ENCODE data around the gene CST4. TPM values are rescaled to one million over a fixed set of nuclear protein-coding genes. Genes with fewer than 3 reads are reported as not detected.

The CST4 gene
- total RNA-seq, 1 experiment from 2014 or later, result not detected

GRCh38 chr20:23652926-23653325 is 35.9 kb downstream of the CST4 start:
- no peak for DNase-seq (ENCODE audit: low read depth in 1 of 2, low spot score in 2 of 2)
- H3K4me1 ChIP-seq (replicated peaks), result peaks cover under 1% of the 10 kb centered on the region
- H3K27ac ChIP-seq, result no peak overlapping the region
- no peaks in the 10 kb centered on the region for H3K9me3 ChIP-seq (replicated peaks)
- no peaks in the 10 kb centered on the region for H3K27me3 ChIP-seq (replicated peaks)
- H3K4me3 ChIP-seq, result no peak overlapping the region
- no peaks in the 10 kb centered on the region for H3K36me3 ChIP-seq

GRCh38 chr20:23652371-23652770 is 36.5 kb downstream of the CST4 start:
- H3K4me1 ChIP-seq (replicated peaks), result no peaks in the 10 kb centered on the region
- no peaks in the 10 kb centered on the region for H3K27me3 ChIP-seq (replicated peaks)
- no peak overlapping the region for H3K27ac ChIP-seq
- no peaks in the 10 kb centered on the region for H3K9me3 ChIP-seq (replicated peaks)
- H3K36me3 ChIP-seq, result no peaks in the 10 kb centered on the region
- H3K4me3 ChIP-seq, result no peak overlapping the region
- no peak for DNase-seq (ENCODE audit: low read depth in 1 of 2, low spot score in 2 of 2)

DNA sequence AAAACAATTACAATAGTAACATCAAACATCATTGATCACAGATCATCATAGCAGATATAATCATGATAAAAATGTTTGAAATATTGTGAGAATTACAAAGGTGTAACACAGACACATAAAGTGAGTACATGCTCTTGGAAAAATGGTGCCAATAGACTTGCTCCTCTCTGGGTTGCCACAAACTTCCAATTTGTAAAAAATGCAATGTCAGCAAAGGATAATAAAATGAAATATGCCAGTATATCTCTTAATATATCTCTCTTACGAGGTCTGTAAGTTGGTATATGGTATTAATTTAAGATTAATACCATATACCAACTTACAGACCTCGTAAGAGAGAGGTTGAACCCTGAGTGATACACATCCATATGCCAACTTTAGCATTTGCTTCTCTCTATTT is 37.7 kb downstream of the CST4 start:
- no peak for DNase-seq (ENCODE audit: low read depth in 1 of 2, low spot score in 2 of 2)
- no peaks in the 10 kb centered on the region for H3K36me3 ChIP-seq
- H3K4me1 ChIP-seq (replicated peaks), result no peaks in the 10 kb centered on the region
- H3K9me3 ChIP-seq (replicated peaks), result no peaks in the 10 kb centered on the region
- no peak overlapping the region for H3K4me3 ChIP-seq
- no peak overlapping the region for H3K27ac ChIP-seq
- H3K27me3 ChIP-seq (replicated peaks), result no peaks in the 10 kb centered on the region

- Histone ChIP-seq H3K4me3 (no peak overlapping the region), H3K4me1 (replicated peaks) (no peaks in the 10 kb centered on the region), H3K27ac (no peak overlapping the region), H3K36me3 (no peaks in the 10 kb centered on the region), H3K9me3 (replicated peaks) (no peaks in the 10 kb centered on the region), H3K27me3 (replicated peaks) (no peaks in the 10 kb centered on the region)
- no peak for DNase-seq (ENCODE audit: low read depth in 1 of 2, low spot score in 2 of 2)
Measured at GRCh38 chr20:23649830-23650417, 38.9 kb downstream of the CST4 start.

DNA sequence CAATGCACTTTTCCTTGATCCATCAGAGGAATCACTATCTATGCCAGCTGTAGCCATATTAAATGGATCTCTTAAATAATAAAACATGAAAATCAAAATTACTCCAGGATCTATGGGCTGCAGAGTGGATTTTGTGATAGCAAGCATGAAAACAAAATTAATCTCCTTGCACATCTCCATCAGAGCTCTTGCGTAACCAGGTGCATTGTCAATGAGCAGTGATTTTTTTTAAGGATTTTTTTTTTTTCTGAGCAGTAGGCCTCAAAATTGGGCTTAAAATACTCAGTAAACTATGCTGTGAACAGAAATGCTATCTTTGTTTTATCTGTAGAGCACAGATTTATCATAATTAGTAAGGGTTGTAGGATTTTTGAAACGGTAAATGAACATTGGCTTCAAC is 39.6 kb downstream of the CST4 start:
- no peaks in the 10 kb centered on the region for H3K36me3 ChIP-seq
- DNase-seq (ENCODE audit: low read depth in 1 of 2, low spot score in 2 of 2), result no peak
- no peaks in the 10 kb centered on the region for H3K27me3 ChIP-seq (replicated peaks)
- no peak overlapping the region for H3K27ac ChIP-seq
- H3K9me3 ChIP-seq (replicated peaks), result no peaks in the 10 kb centered on the region
- no peak overlapping the region for H3K4me3 ChIP-seq
- no peaks in the 10 kb centered on the region for H3K4me1 ChIP-seq (replicated peaks)

DNA sequence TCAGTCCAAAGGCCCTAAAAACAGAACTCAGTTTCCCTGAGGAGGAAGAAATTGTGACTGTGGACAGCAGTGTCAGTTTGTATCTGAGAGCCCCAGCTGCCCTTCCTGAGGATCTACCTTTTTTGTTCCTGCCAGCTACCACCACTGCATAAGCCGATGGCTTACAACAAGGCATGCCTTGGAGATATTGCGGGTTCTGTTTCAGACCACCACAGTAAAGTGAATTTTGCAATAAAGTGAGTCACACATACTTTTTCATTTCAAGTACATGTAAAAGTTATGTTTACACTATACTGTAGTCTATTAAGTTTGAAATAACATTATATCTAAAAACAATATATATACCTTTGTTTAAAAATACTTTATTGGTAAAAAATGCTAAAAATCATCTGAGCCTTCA is 41.5 kb downstream of the CST4 start:
- Histone ChIP-seq H3K27me3 (replicated peaks) (no peaks in the 10 kb centered on the region), H3K36me3 (no peaks in the 10 kb centered on the region), H3K9me3 (replicated peaks) (no peaks in the 10 kb centered on the region), H3K4me3 (no peak overlapping the region), H3K4me1 (replicated peaks) (no peaks in the 10 kb centered on the region), H3K27ac (no peak overlapping the region)
- no peak for DNase-seq (ENCODE audit: low read depth in 1 of 2, low spot score in 2 of 2)

- Histone ChIP-seq H3K27ac (no peak overlapping the region), H3K4me3 (no peak overlapping the region), H3K9me3 (replicated peaks) (no peaks in the 10 kb centered on the region), H3K4me1 (replicated peaks) (no peaks in the 10 kb centered on the region), H3K27me3 (replicated peaks) (no peaks in the 10 kb centered on the region), H3K36me3 (no peaks in the 10 kb centered on the region)
- no peak for DNase-seq (ENCODE audit: low read depth in 1 of 2, low spot score in 2 of 2)
Measured at GRCh38 chr20:23646106-23646873, 42.5 kb downstream of the CST4 start.

DNA sequence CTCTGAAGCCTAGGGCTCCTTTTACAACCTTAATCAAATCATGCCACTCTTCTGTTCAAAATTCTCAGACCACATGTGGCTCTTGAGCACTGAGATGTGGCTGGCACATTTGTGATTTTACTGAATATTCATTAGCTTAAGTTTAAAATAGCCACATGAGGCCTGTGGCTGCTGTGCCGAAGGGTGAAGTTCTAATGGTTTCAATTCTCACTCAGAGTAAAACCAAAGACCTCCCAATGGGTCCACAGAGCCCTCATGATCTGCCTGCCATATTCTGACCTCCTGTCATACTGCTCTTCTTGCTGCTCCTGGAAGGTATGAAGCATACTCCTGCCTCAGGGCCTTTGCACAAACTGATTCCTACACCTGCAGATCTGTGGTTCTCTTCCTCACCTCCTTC is 43.3 kb downstream of the CST4 start:
- H3K36me3 ChIP-seq, result no peaks in the 10 kb centered on the region
- no peaks in the 10 kb centered on the region for H3K9me3 ChIP-seq (replicated peaks)
- DNase-seq (ENCODE audit: low read depth in 1 of 2, low spot score in 2 of 2), result no peak
- no peak overlapping the region for H3K27ac ChIP-seq
- no peaks in the 10 kb centered on the region for H3K27me3 ChIP-seq (replicated peaks)
- no peak overlapping the region for H3K4me3 ChIP-seq
- no peaks in the 10 kb centered on the region for H3K4me1 ChIP-seq (replicated peaks)

DNA sequence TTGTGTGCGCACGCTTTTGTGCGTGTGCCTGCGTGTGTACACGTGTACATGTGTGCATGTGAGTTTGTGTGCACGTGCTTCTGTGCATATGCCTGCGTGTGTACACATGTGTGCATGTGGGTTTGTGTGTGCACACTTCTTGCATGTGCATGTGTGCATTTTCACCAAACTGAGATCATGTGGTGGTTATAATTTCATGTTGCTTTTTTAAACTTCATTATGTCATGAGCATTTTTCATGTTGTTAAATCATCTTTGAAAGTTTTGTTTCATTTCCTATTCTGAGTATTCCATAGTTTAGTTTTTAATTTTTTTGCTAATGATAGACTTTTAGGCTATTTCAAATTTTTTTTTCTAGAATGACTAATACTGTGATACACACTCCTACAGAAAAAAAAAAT is 44.7 kb downstream of the CST4 start:
- H3K4me3 ChIP-seq, result no peak overlapping the region
- no peaks in the 10 kb centered on the region for H3K27me3 ChIP-seq (replicated peaks)
- H3K9me3 ChIP-seq (replicated peaks), result no peaks in the 10 kb centered on the region
- DNase-seq (ENCODE audit: low read depth in 1 of 2, low spot score in 2 of 2), result no peak
- no peak overlapping the region for H3K27ac ChIP-seq
- H3K36me3 ChIP-seq, result no peaks in the 10 kb centered on the region
- no peaks in the 10 kb centered on the region for H3K4me1 ChIP-seq (replicated peaks)

- Histone ChIP-seq H3K27ac (no peak overlapping the region), H3K4me1 (replicated peaks) (no peaks in the 10 kb centered on the region), H3K9me3 (replicated peaks) (no peaks in the 10 kb centered on the region), H3K36me3 (no peaks in the 10 kb centered on the region), H3K4me3 (no peak overlapping the region), H3K27me3 (replicated peaks) (no peaks in the 10 kb centered on the region)
- no peak for DNase-seq (ENCODE audit: low read depth in 1 of 2, low spot score in 2 of 2)
Measured at GRCh38 chr20:23643659-23644058, 45.2 kb downstream of the CST4 start.

DNA sequence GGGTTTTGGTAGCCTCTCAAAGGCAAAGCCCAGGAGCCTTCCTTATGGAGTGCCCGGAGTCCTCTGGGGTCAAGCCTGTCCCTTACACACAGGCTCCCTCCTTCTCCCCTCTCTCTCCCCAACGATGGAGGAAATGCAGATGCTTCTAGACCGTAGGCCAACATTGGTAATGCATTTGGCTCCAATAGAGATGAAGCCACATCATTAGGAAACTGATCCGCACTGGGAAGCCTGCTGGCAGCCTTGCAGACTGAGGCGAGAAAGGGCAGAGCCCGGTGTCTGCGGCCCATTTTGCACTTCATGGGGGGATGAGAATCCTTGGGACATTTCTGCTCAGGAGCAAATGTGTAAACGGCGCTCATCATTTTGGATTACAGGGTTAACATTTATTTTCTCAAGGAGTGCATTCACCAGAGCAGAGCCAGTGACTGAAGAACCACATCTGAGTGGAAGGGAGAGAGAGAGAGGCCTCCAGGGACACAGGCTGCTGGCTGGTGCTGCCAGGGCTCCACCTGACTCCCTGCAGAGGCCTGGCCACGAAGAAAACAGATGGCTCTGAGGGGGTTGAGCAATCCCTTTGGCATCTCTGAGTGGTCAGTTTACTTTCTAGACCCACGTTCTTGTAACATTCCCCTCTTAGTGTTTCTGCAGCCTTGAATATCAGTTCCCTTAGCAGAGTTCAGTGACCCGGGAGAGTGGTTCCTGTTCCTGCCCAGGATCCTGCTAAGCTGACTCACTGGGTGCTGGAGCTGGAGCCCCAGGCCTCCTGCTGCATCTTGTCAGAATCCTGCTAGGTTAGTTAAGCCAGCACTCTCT is 46.7 kb downstream of the CST4 start:
- Histone ChIP-seq H3K4me3 (no peak overlapping the region), H3K27ac (no peak overlapping the region), H3K4me1 (replicated peaks) (no peaks in the 10 kb centered on the region), H3K9me3 (replicated peaks) (0 out of 2 replicates have a peak, but pooled peaks cover 2% of the 10 kb centered on the region), H3K27me3 (replicated peaks) (no peaks in the 10 kb centered on the region), H3K36me3 (peaks cover 6% of the 10 kb centered on the region)
- DNase-seq (ENCODE audit: low read depth in 1 of 2, low spot score in 2 of 2), result no peak

- Histone ChIP-seq H3K27ac (no peak overlapping the region), H3K36me3 (peaks cover 11% of the 10 kb centered on the region), H3K4me1 (replicated peaks) (peaks cover 11% of the 10 kb centered on the region), H3K9me3 (replicated peaks) (0 out of 2 replicates have a peak, but pooled peaks cover 2% of the 10 kb centered on the region), H3K4me3 (no peak overlapping the region), H3K27me3 (replicated peaks) (no peaks in the 10 kb centered on the region)
- no peak for DNase-seq (ENCODE audit: low read depth in 1 of 2, low spot score in 2 of 2)
Measured at GRCh38 chr20:23640671-23641667, 47.9 kb downstream of the CST4 start.

- no peak for DNase-seq (ENCODE audit: low read depth in 1 of 2, low spot score in 2 of 2)
- Histone ChIP-seq H3K27me3 (replicated peaks) (no peaks in the 10 kb centered on the region), H3K4me3 (no peak overlapping the region), H3K36me3 (peaks cover 17% of the 10 kb centered on the region), H3K27ac (no peak overlapping the region), H3K4me1 (replicated peaks) (peaks cover 12% of the 10 kb centered on the region), H3K9me3 (replicated peaks) (0 out of 2 replicates have a peak, but pooled peaks cover 2% of the 10 kb centered on the region)
Measured at GRCh38 chr20:23640018-23640601, 48.7 kb downstream of the CST4 start.

Data from SJSA1 (cell line).